Activated T-helper 1 cell treated with Interleukin-2 at 50 U/mL for 16 hours (primary cell): ENCODE results near the gene RALGAPA2.
"Not testable (repeated sequence)": the region's sequence is repeated elsewhere in the genome, so short reads cannot be mapped to it uniquely, and the experiment has no call there.

ENCODE experiments used
- DNase-seq: peaks from one replicate; pipeline ENCODE4 v3.0.0-alpha.2; 2020; ENCODE audit warnings: low read depth

The RALGAPA2 gene

GRCh38 chr20:20573797-20574196 lies 138.6 kb downstream of the RALGAPA2 start:
- DNase-seq, result no peak

GRCh38 chr20:20571068-20571780 lies 141.2 kb downstream of the RALGAPA2 start:
- DNase-seq, result no peak

- DNase-seq, result no peak
Measured at GRCh38 chr20:20568604-20569205, 143.7 kb downstream of the RALGAPA2 start.

- no peak for DNase-seq
Measured at GRCh38 chr20:20567712-20568111, 144.7 kb downstream of the RALGAPA2 start.

GRCh38 chr20:20566516-20566915 lies 145.9 kb downstream of the RALGAPA2 start:
- DNase-seq, result no peak

- DNase-seq, result no peak
Measured at GRCh38 chr20:20564279-20564678, 148.2 kb downstream of the RALGAPA2 start.

GRCh38 chr20:20562507-20562906 lies 149.9 kb downstream of the RALGAPA2 start:
- DNase-seq, result no peak

GRCh38 chr20:20561841-20562240 lies 150.6 kb downstream of the RALGAPA2 start:
- no peak for DNase-seq

GRCh38 chr20:20561172-20561571 lies 151.3 kb downstream of the RALGAPA2 start:
- DNase-seq, result no peak

- no peak for DNase-seq
Measured at GRCh38 chr20:20557406-20557805, 155.0 kb downstream of the RALGAPA2 start.

- DNase-seq, result no peak
Measured at GRCh38 chr20:20555838-20556237, 156.6 kb downstream of the RALGAPA2 start.

- DNase-seq, result no peak
Measured at GRCh38 chr20:20554951-20555350, 157.5 kb downstream of the RALGAPA2 start.

GRCh38 chr20:20553541-20553940 lies 158.9 kb downstream of the RALGAPA2 start:
- DNase-seq, result no peak

- no peak for DNase-seq
Measured at GRCh38 chr20:20552076-20552475, 160.4 kb downstream of the RALGAPA2 start.

- no peak for DNase-seq
Measured at GRCh38 chr20:20551409-20551808, 161.0 kb downstream of the RALGAPA2 start.

- DNase-seq, result no peak
Measured at GRCh38 chr20:20549704-20550103, 162.7 kb downstream of the RALGAPA2 start.

- DNase-seq, result no peak
Measured at GRCh38 chr20:20549267-20549612, 163.2 kb downstream of the RALGAPA2 start.

- DNase-seq, result no peak
Measured at GRCh38 chr20:20548527-20549266, 163.7 kb downstream of the RALGAPA2 start.

- no peak for DNase-seq
Measured at GRCh38 chr20:20547876-20548266, 164.6 kb downstream of the RALGAPA2 start.

GRCh38 chr20:20547221-20547875 lies 165.1 kb downstream of the RALGAPA2 start:
- DNase-seq, result no peak

GRCh38 chr20:20546402-20546801 lies 166.0 kb downstream of the RALGAPA2 start:
- no peak for DNase-seq

- DNase-seq, result not testable (repeated sequence)
Measured at GRCh38 chr20:20543348-20543747, 169.1 kb downstream of the RALGAPA2 start.
